HCEC 1CT (cell line): ENCODE measurements around the gene FAM193B.

ENCODE experiments used
- DNase-seq: peaks from one replicate; pipeline ENCODE4 v3.0.0-alpha.2; 2017

Gene FAM193B

DNA sequence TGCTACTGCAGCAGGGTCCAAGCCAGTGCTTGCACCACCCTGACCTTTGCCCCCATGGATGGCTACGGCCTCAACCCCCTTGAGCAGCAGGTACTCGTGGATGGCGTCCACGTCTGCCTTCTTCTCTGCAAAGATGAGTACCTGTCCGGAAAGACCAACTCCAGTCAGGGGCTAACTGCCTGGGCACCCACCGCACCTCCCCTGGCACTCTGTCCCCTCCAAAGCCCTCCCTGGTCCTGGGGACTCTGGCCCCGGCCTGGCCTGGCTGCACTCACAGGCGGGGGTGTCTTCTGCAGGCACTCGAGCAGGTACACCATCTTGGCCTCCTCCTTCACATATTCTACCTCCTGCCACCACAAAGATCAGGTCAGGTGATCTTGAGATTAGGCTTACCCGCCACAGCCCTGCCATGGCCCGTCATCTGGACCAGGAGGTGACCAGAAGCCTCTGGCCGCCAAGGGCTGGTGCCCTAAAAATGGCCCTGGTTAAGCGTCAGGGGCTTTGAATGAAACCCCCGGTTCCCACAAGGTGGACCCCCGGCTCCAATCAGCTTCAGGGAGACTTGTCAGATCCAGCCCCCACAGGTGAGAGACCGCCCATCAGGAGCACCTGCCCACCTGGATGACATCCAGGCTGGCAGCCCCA lies 41.5 kb downstream of the FAM193B start:
- DNase-seq, result no peak

DNA sequence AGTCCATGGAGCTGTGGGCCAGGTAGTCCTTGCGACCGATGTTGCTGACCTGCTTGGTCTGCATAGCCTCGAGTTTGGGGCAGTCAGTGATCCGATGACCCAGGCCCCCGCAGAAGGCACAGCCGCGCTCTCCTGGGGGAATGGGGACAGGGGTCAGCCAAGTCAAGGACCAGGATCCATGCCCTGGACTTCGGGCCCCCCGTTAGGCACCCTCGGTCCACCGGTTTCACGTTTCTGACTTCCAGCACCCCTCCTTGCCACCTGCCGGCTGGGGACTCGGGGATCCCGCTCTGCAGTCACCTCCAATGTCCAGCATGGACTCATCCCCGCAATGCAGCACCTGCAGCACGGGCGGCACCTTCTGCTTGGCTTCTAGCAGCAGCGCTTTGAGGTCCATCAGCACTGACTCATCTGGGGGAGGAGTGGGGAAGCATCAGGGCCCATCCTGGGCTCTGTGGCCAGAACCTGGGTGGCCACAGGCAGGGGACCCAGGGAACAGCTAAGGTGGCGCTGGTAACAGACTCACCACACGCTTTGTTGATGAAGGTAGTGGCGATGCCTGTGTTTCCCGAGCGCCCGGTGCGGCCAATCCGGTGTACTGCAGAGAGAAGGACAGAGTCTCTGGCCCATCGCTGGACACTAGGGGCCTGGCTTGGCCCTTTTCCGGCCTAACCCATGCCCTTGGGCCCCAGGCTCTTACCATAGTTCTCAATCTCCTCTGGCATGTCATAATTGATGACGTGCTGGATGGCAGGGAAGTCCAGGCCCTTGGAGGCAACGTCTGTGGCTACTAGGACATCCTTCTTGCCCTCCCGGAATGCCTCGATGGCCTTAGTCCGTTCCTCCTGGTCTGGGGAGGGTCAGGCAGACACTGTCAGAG lies 42.3 kb downstream of the FAM193B start:
- DNase-seq, result no peak

DNA sequence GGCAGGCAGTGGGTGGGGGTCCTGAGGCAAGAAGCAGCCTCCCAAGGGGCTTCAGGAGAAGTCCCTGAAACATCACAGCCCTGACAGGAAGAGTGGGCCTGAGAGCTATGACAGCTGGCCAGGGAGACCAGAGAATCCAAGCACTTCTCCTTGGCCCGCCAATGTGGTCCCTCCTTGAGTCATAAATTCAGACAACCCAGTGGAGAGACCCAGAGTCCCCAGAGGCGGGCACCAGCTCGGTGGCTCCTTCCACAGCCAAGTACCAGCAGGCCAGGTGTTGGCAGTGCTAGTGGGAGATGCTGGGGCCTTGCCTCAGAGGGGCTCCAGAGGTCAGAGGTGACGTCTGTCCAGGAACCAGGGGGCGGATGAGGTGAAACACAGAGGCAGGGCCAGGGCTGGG lies 43.2 kb downstream of the FAM193B start:
- no peak for DNase-seq

DNA sequence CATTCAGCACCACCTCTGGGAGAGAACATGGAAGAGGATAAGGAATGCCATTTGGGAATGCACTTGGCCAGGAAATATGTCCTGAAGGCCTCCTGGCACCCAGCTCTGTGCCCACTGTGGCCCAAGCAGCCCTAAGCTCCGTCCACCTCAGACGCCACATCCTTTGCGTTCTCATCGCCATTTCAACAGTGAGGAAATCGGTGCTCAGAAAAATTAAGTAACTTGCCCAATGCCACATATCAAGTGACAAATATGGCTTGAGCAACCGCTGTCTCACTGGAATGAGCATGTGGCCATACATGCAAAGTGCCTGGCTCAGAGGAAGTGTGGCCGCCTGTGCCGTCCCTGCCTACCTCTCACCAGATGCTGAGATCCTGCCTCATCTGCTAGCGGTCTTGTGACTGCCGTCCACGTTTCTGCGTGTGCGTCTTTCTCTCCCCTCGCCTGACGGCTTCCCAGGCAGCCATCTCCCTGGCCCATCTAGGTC lies 43.8 kb downstream of the FAM193B start:
- DNase-seq, result no peak

DNA sequence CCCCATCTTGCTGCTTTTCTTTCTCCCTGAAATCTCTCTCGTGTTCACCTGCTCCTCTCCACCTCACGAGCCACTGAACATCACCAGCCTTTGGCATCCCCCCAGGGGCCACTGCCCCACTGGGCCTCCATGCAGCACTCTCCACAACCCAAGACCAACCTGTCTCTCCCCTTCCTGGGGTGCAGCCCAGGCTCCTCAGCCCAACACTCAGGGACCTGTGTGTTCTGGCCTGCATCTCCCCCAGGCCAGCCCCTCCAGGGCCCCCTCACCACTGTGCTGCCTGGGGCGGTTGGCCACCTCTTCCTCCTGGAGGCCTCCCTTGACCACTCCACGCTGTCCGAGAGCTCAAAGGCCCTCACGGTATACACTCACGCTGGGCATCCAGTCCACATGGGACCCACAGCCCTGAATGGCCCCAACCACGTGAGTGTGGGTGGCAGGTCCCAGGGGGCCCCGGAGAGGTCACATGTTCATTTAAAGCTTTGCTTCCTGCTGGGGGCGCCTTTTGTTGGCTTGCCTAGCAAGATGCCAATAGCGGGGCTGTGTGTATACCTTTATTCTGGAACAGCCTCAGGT lies 44.3 kb downstream of the FAM193B start:
- no peak for DNase-seq

DNA sequence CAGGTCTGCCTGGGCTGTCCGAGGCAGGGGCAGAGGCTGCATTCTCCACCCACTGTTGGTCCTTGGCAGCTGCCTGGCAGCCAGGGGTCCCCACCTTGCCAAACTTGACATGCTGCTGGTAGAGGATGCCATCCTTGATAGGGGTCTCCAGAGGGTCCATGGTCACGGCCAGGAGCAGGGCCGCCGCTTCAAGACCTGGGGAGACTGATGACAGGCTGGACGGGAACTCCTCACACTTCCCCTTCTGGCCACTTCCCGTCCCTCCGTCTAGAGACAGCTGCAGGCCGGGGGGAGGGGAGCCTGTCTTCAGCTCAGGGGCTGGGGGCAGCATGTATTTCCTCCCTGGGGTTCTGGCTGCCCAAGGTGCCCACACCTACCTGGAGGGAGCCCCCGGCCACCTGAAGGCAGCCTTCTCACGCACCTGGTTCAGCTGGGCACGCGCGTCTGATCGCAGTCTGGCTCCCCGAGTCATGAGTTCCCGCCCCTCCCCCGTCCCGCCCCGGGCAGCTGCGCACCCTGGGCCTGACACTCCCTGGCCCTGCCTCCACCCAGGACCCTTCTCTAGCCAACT lies 44.9 kb downstream of the FAM193B start, which contains the start of gene DOK3:
Gene DOK3 (minus strand): TSS at position 446 of the 571 bp plus-strand sequence. CDS start 286 bp downstream, at position 160.
- no peak for DNase-seq

DNA sequence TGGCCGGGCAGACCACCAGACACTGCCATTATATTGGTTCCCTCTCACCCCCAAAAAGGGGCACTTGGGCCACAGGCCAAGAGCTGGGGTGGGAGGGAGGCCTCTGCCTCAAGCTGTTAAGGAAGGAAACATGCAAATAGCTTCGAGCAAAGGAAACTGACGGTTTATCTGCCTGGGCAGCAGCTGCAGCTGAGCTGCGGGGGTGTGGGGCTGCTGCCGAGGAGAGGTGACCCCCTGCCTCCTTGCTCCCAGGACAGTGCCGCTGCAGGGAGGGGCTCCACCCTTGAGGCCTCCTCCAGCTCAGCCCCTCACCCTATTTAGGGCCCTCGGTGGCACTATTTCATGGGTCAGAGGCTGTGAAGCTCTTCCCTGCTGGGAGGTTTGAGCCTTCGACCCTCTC lies 45.5 kb downstream of the FAM193B start:
- DNase-seq, result no peak

DNA sequence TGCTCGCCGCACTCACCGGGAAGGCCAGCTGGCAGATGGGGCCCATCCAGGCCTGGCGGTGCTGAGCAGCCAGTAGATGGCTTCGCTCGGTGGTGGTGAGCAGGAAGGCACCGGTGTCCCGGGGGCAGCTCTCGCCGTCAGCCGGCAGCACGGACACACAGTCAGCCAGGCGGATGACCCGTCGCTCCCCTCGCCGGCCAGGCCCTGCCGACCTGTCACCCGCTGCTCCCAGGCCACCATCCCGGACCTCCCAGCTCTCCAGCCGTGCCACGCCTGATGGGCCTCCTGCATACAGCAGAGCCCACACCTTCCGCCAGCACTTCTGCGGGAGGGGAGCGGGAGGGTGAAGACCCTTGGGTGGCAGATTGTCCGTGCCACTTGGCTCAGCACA lies 46.1 kb downstream of the FAM193B start:
- no peak for DNase-seq

DNA sequence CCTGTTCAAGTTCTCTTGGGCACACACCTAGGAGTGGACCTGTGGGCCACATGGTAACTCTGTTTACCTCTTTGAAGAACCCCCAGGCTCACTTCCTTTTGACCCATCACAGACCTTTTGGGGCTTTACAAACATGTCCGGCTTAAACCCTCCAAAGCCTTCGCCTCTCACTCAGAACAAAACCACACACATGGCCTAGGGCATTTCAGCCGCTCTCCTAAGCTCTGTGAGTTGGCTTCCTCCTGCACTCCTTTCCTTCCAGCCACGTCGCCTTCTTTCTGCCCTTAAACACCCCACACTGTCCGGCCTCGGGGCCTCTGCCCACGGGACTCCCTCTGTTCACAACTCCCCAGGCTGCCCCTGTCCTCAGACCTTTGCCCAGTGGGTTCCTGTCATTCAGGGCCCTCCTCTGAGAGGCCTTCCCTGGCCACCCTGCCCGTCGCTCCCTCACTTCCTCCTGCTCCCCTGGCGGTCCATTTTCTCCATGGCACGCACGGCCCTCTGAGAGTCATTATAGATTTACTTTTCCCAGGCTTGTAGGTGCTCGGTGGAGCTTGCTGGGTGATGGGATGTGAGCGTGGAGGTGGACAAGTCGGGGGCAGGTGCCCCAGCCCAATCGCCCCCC lies 46.7 kb downstream of the FAM193B start:
- no peak for DNase-seq

DNA sequence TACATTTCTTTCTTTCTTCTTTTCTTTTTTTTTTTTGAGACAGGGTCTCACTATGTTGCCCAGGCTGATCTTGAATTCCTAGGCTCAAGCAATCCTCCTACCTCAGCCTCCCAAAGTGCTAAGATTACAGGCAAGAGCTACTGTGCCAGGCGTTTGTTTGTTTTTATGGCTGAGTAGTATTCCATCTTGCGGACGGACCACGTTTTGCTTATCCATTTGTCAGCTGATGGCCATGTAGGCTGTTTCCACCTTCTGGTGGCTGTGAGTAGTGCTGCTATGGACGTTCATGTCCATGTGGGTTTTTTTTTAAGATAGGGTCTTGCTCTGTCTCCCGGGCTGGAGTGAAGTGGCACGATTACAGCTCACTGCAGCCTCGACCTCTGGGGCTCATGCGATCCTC lies 47.2 kb downstream of the FAM193B start:
- DNase-seq, result no peak

DNA sequence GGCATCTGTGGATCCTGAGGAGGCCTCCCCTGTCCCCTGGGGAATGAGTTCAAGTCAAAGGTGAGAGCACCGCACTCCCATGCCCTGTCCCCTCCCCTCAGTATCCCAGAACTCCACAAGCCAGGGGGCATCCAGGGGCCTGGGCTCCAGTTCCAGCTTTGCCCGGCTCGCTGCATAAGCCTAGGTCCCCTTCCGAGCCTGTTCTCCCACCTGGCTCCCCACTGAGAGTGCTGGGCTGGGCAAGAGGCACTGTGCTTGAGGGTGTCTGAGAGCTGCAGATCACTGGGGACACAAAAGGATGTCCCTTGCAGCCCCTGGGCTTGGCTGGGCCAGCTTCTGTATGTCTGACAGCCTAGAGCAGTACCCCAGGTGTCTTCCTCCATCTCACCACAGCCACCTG lies 49.3 kb downstream of the FAM193B start:
- DNase-seq, result no peak

DNA sequence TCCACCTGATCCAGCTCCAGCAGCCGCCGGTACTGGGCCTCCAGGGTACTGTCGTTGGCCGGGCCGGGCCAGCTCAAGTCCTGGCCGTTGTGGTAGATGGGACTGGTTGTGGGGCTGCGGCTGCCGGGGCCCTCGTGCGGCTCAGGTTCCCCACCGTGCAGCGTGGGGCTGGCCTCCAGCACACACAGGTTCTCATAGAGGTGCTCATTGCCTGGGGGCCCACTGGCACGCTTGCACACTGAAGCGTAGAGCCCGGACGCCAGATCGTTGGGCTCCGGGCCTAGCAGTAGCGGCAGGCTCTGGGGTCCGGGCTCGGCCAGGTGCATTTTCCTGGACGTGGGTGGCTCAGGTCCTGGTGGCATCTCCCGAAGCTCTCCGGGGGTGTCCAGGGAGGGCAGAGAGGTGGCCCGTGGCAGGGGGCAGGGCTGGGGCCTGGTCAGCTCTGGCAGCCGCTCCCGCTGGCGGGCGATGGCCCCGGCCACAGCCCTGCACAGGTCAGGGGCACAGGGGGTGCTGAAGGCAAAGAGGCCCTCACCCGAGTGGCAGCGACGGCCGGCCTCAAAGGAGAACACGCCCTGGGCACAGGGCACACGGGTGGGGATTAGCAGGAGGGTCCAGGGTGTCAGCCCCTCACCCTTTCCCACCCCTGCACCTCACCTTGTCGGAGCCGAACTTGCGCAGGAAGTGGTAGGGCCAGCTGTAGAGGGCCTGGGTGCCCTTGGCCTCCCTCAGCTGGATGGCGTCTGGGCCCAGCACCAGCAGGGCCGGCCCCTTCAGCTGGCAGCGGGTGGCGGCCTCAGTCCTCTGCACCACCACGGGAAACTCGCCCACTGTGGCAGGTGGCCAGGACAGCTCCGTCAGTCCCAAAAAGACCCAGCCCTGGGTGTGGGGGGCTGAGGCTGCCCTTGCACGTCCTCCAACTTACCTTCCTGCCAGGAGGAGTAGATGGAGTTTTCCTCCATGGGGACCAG lies 50.0 kb downstream of the FAM193B start:
- DNase-seq, result no peak

DNA sequence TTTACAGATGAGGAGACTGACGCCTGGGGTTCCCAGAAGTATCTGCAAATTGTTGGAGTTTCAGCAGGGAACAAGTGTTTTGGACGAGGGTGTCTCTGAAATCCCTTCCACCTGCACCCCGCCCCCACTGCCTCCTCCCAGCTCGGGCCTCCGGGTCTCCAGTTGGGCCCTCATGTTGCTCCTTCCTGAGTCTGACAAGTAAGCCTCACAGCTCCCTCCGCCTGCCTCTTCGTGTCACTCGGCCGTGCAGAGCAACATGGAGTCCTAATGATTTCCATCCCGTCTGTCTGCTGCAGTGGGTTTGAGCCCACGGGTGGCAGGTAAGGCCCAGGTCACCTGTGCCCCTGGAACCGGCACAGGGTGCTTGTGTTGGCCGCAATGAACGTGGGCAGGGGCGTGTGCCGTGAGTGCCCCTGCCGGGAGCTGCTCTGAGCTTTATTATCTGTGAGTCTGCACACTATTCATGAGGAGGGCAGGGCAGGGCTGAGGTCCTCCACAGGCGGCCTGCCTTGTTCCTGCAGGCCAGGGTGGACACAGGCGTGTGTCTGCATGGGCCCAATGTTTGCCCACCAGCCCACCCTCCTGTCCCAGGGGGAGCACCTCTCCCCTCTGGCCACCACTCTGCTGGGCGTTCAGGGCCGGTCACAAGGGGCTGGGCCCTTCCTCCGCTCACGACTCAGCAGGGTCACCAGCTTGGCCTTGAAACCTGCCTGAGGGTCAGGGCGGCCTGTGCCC lies 50.8 kb downstream of the FAM193B start:
- no peak for DNase-seq

DNA sequence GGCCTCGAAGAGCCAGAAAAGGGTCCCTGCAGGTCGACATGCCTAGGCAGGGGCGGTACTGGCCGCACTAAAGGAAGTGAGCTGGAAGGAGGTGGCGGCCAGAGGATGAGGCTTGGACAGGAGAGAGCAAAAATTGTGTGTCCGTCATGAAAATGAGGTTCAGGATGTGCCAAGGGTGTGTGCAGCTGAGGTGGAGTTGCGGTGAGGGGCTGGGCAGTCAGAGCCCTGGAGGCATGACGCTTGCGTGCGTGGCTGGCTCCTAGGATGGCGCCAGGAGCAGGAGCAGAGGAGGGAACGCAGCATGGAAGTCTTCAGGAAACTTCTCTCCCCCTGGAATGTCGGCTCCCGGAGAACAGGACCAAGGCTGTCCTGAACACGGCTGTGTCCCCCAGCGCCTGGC lies 51.5 kb downstream of the FAM193B start:
- no peak for DNase-seq

DNA sequence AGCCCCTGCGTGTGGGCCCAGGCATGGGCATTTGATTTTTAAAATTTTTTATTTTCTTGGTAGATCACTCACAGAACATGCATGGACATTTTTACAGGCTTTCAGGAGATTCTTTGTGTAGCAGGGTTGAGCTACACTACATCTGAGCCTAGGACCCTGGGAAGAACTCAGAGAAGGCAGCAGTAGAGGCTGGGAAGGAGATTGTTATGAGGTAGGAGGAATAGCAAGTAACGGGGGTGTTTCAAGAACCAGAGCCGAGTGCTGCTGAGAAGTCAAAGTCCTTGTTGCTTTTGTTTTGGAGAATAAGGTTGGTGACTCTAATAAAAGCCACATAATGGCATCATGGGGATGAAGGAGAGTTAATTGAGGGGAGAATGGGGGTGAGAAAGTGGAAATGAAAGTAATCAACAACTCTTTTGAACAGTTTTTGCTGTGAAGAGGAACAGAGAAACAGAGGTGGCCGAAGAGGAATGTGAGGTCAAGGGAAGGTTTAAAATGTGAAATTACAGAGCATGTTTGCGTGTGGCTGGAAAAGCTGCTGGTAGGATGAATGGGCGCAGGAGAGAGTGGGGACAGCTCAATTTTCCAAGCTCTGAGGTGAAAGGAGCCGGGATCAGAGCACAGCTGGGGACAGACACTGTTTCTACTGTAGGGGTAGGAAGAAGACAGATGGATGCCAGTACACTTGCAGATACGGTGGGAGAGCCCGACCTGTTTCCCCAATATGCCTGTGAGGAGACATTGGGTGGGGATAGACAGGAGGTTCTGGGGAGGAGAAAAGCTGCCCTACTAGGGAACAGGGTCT lies 52.3 kb downstream of the FAM193B start:
- no peak for DNase-seq

DNA sequence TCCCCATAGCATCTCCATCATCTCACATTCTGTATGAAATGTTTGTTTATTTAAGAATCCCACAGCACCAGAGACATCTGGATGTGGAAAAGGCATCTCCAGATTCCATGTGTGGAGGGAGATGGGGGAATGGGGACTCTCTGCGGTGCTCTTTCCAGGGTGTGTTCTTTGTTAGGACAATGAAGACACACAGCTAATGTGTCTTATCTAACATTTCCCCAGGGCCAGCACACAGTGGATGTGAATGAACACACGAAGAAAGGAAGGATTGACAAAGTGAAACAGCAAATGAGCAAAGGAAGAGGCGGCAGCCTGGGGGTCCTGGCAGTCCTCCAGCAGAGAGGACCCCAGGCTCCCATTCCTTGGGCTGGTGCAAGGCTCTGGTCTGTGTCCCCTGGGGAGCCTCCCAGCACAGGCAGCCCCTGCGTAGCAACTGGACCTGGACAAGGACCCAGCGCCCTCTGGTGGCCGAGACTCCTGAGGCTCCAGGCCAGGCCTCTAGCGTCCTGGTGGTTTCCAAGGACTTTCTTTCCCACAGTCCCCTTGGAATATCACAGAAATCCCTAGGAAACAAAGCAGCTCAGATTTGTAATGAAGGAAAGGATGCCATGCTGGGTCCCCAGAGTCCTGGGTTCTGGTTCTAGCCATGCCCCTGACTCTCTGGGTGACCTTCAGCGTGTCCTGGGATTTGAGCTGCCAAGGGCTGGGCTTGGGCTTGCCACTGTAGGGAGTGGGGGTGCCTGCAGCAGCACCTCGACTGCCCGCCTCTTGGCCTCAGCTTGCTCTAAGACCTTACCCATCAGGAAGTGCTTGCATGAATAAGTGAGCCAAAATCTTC lies 53.5 kb downstream of the FAM193B start:
- DNase-seq, result peak; percentile 70

DNA sequence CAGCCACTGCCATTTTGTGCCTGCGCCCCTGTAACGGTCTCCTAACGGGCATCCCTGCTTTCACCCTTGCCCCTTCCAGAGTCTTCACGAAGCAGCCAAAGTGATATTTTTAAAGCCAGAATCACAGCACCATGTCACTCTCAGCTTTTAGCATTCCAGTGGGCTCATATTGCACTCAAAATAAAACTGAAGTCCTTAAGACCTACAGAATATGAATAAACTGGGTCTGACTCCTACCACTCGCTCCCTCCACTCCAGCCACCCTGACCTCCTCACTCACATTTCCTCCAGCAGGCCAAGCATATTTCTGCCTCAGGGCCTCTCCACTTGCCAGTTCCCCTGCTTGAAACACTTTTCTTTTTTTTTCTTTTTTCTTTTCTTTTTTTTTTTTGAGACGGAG lies 54.5 kb downstream of the FAM193B start:
- DNase-seq, result no peak

DNA sequence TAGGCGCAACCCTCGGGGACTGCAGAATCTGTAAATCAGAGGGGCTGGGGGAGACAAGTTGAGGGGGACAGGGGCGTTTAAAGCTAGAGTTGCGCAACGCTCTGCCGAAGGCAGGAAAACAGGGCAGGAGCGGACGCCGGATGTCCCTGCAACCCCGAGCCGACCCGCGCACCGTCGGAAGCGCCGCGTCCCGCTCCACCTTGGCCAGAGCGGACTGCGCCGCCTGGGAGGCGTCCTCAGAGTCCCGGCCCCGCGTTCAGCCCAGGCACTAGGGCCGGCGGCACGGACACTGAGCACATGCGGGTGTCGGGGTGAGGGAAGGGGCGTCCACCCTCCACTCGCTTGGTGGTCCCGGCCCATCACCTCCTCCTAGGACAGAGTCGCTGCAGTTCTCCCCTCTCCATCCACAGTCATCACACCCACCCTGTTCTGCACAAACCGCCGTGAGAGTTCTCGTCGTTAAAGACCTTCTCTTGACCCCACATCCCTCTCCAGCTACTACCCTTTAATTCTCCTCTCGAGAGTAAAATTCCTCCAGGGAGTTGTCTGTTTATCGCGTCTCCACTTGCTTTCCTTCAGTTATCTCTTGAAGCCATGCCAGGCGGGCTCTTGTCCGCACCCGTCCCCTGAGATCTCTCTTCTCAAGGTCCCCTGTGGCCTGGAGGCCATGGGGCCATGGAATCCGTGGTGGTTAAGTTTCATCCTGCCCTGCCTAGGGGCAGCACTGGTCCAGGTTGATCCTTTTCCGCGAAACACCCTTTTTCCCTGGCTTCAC lies 56.2 kb downstream of the FAM193B start:
- DNase-seq, result no peak
